Natural killer cell treated with Interleukin-12 subunit alpha and Interleukin-12 subunit beta and Interleukin-15 and Interleukin-18, amount 100 ng/mL, for 72 hours (primary cell): ENCODE measurements around the gene SCMH1. TPM values are rescaled to one million over a fixed set of nuclear protein-coding genes. Genes with fewer than 3 reads are reported as not detected.
A peak's percentile ranks its signal among the peaks of the same experiment; 100 is the strongest.

Experiments used
- ATAC-seq, 2 donors: fragments of 150-1000 bp; cut with Tn5 transposase in 1 of 2; sonication (Bioruptor Pico), chemical (Tn5 transposase) in 1 of 2; 2 replicates each; pipeline ENCODE4 v1.10.0; 2021
- DNase-seq: peaks from one replicate; pipeline ENCODE4 v3.0.0; 2022; ENCODE audit warnings: low spot score
- H3K27ac Mint-ChIP-seq, 2 donors: 1 replicate in 1 of 2; 2 replicates in 1 of 2; pipeline ENCODE4 v1.8.0; 2022; ENCODE audit warnings: mixed read lengths in 2 of 2, mild to moderate bottlenecking in 1 of 2, moderate library complexity in 1 of 2
- H3K27me3 Mint-ChIP-seq, 2 donors: 1 replicate in 1 of 2; 2 replicates in 1 of 2; pipeline ENCODE4 v1.8.0; 2022; ENCODE audit warnings: mixed read lengths in 2 of 2
- H3K36me3 Mint-ChIP-seq: one replicate; pipeline ENCODE4 v1.8.0; 2022; ENCODE audit warnings: mixed read lengths
- H3K4me1 Mint-ChIP-seq, 2 donors: 1 replicate in 1 of 2; 2 replicates in 1 of 2; pipeline ENCODE4 v1.8.0; 2022; ENCODE audit warnings: low read depth in 2 of 2, mixed read lengths in 2 of 2, mild to moderate bottlenecking in 1 of 2
- H3K4me3 Mint-ChIP-seq: one replicate; pipeline ENCODE4 v1.8.0; 2022; ENCODE audit warnings: mixed read lengths
- H3K9me3 Mint-ChIP-seq: 2 replicates; pipeline ENCODE4 v1.8.0; 2022; ENCODE audit warnings: mixed read lengths
- total RNA-seq, 2 donors: library from RNA; stranded (reverse); gene quantifications; one replicate each; pipeline ENCODE4 v1.2.3, GENCODE V29; 2022

Gene SCMH1
- total RNA-seq, 2 donors from 2014 or later: 16.4 to 28.5 TPM

DNA sequence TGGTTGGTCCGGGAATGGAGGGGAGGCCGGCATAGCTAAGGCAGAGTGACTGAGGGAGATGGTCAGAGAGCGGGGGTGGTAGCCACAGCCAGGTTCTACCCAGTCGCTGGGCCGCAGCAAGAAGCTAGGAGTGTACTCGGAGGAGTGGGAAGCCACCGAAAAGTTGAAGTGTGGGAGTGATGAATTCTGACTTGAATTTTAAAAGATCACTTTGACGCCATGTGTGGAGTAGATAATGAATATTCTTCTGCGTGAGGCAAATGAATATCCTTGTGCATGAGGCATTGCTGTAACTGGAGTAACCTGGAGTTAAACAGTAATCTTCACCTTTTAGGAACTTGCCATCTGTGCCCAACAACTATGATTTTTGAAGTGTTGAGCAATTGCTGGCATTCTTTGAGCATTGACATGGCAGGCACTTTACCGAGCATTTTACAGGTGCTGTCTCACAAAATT lies 255.8 kb downstream of the SCMH1 start:
- peaks cover 50% of the 10 kb centered on the region for H3K36me3 Mint-ChIP-seq
- H3K4me3 Mint-ChIP-seq: no peak overlapping the region
- DNase-seq (no peak), ATAC-seq (no peak)
- no peaks in the 10 kb centered on the region for H3K27me3 Mint-ChIP-seq
- peaks cover 14 to 16% of the 10 kb centered on the region in 2 donors for H3K4me1 Mint-ChIP-seq
- H3K9me3 Mint-ChIP-seq: no peaks in the 10 kb centered on the region
- no peak overlapping the region for H3K27ac Mint-ChIP-seq

DNA sequence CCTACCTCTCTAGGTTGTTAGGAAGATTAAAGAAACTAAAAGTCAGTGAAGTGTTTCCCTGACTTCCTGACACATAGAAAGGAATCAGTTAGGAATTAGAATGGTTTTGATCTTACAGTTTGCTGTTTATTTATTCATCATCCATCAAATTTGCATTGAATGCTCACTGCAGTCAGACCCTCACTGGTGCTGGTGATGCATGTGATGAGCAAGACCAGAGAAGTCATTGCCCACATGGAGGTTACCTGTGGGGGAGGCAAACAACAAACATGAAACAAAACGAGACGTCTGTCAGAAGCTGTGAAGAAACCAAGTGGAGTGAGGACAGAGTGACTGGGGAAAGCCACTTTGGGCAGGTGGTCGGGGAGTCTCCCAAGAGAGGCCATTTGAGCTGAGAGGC lies 256.2 kb downstream of the SCMH1 start:
- no peak for ATAC-seq
- Mint-ChIP-seq H3K36me3 (peaks cover 52% of the 10 kb centered on the region), H3K27me3 (no peaks in the 10 kb centered on the region), H3K27ac (no peak overlapping the region), H3K4me3 (no peak overlapping the region), H3K4me1 (peaks cover 18 to 21% of the 10 kb centered on the region in 2 donors), H3K9me3 (no peaks in the 10 kb centered on the region)
- no peak for DNase-seq

DNA sequence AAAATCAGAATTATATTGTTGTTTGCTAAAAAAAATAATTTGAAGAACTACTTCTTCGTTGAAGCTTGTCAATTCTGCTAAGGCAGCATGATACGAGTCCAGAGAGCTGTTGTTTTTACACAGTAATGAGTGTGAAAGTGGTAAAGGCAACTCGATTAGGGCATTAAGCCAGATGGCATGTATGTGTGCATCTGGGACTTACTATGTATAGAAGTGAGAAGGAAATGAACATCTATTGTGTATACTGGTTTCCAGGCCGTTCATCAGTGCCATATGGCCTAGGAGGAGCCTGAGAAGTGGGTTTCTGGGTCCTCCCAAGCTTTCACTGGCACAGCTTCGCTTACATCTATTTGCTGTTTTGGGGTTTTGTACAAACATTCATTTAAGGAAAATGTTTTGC lies 256.9 kb downstream of the SCMH1 start:
- H3K27ac Mint-ChIP-seq: no peak overlapping the region
- no peak overlapping the region for H3K4me3 Mint-ChIP-seq
- H3K4me1 Mint-ChIP-seq: peaks cover 25 to 27% of the 10 kb centered on the region in 2 donors
- peaks cover 50% of the 10 kb centered on the region for H3K36me3 Mint-ChIP-seq
- H3K9me3 Mint-ChIP-seq: no peaks in the 10 kb centered on the region
- DNase-seq: no peak
- H3K27me3 Mint-ChIP-seq: no peaks in the 10 kb centered on the region
- no peak for ATAC-seq

DNA sequence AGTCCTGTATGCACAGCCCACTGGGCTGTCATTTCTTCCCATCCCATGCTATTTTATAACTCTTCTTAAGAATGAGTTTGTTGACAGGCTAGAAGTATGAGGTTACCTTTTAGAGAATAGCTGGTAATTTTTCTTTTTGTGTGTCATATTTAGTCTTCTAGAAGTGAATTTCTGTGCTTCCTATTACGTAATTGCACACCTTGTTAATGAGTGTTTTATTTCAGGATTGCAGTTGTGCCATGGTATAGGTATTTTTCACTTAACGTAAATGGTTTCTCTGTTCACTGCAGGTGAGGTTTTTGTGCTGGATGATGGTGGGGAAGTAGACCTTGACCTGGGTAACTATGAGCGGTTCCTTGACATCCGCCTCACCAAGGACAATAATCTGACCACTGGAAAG lies 257.6 kb downstream of the SCMH1 start:
- no peak for DNase-seq
- H3K27me3 Mint-ChIP-seq: no peaks in the 10 kb centered on the region
- no peak for ATAC-seq
- H3K4me3 Mint-ChIP-seq: no peak overlapping the region
- H3K9me3 Mint-ChIP-seq: no peaks in the 10 kb centered on the region
- H3K4me1 Mint-ChIP-seq: peaks cover 24 to 25% of the 10 kb centered on the region in 2 donors
- H3K27ac Mint-ChIP-seq: no peak overlapping the region
- H3K36me3 Mint-ChIP-seq: peaks cover 46% of the 10 kb centered on the region

DNA sequence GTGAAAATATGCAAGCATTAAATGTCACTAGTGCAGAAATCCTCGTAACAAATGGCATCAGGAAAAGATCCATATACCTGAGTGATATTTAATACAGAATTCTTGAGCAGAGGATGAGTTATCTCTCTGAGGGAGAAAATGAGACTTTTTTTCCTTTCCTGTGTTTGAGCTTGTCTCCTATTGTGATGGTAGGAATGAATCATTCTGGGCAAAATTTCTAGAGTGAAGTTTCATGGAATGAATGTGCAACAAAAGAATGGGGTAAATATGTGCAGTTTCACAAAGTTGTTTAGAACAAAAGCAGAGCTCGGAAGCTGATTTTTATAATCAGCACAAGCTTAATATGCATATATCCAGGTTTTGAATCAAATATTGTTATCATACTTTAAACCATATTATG lies 258.0 kb downstream of the SCMH1 start:
- DNase-seq (no peak), ATAC-seq (no peak)
- H3K36me3 Mint-ChIP-seq: peaks cover 41% of the 10 kb centered on the region
- H3K4me1 Mint-ChIP-seq: peaks cover 24 to 25% of the 10 kb centered on the region in 2 donors
- no peaks in the 10 kb centered on the region for H3K27me3 Mint-ChIP-seq
- no peaks in the 10 kb centered on the region for H3K9me3 Mint-ChIP-seq
- no peak overlapping the region for H3K27ac Mint-ChIP-seq
- peak overlapping the region; percentile 44 for H3K4me3 Mint-ChIP-seq

DNA sequence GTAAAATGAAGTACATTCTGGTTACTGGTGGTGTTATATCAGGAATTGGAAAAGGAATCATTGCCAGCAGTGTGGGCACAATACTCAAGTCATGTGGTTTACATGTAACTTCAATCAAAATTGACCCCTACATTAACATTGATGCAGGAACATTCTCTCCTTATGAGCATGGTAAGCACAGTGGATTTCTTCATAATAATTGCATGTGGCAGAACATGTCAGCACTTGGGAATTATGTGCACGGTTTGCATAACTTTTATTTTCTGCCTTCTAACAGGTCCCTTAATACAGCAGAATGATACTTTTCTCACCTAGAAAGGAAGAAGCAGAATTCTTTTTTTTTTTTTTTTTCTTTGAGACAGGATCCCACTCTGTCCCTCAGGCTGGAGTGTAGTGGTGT lies 258.8 kb downstream of the SCMH1 start:
- Mint-ChIP-seq H3K36me3 (peaks cover 33% of the 10 kb centered on the region), H3K27me3 (no peaks in the 10 kb centered on the region), H3K9me3 (no peaks in the 10 kb centered on the region), H3K4me1 (peaks cover 28 to 29% of the 10 kb centered on the region in 2 donors), H3K27ac (no peak overlapping the region), H3K4me3 (no peak overlapping the region)
- DNase-seq: no peak
- no peak for ATAC-seq

DNA sequence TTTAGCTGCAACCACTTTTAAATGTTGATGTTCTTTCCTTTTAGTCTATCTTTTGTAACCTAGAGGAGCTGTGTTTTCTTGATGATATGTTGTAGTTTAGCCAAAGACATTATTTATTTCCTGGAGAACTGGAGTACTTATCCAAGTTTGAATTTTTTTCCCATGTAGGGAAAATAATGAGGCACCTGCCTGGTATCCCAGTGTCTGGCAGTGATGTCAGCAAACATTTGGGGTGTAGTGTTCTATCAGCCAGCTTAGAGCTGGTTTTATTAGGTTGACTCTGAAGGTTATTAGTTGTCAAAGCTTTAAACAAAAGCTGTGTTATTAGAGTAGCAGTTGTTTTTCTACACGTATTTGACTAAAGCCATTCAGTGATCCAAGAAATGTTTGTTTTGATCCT lies 259.4 kb downstream of the SCMH1 start:
- H3K4me1 Mint-ChIP-seq: peaks cover 28 to 29% of the 10 kb centered on the region in 2 donors
- H3K27ac Mint-ChIP-seq: no peak overlapping the region
- ATAC-seq (no peak), DNase-seq (no peak)
- H3K4me3 Mint-ChIP-seq: no peak overlapping the region
- no peaks in the 10 kb centered on the region for H3K27me3 Mint-ChIP-seq
- peaks cover 32% of the 10 kb centered on the region for H3K36me3 Mint-ChIP-seq
- no peaks in the 10 kb centered on the region for H3K9me3 Mint-ChIP-seq

DNA sequence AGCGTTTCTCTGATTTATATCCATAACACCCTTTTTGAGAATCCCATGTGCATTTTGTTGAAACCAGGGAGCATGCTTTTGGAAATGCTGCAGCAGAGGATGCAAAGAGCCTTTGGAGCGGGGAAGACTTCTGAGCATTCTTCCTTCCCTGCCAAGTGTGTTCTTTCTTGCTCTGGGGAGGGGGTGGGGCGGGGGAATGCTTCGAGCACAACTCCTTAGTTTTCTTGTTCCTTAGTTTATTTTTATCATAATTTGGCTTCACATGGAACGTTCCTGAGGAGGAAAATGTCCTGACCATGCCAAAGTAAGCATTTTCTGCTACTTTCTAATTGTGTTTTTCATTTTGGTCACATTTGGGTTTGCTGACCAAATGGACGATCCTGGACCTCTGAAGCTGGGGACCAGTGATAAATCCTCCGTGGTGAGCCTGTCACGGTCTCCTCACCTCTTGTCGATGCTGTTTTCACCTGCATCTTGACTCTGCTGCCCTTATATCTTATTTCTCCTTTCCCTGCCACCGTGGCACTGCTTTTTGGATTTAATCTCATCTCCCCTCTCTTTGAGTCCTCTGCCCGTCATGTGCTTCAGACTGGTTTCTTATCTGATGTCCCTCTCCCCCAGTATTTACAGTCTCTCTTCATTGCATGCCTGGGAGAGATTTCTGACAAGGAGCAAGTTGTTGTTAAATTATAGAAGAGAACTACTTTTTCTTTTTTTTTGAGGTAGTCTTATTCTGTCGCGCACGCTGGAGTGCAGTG lies 260.2 kb downstream of the SCMH1 start:
- Mint-ChIP-seq H3K27ac (peak overlapping the region in 1 of 2 donors; percentile 93), H3K4me1 (peaks cover 28 to 29% of the 10 kb centered on the region in 2 donors)

DNA sequence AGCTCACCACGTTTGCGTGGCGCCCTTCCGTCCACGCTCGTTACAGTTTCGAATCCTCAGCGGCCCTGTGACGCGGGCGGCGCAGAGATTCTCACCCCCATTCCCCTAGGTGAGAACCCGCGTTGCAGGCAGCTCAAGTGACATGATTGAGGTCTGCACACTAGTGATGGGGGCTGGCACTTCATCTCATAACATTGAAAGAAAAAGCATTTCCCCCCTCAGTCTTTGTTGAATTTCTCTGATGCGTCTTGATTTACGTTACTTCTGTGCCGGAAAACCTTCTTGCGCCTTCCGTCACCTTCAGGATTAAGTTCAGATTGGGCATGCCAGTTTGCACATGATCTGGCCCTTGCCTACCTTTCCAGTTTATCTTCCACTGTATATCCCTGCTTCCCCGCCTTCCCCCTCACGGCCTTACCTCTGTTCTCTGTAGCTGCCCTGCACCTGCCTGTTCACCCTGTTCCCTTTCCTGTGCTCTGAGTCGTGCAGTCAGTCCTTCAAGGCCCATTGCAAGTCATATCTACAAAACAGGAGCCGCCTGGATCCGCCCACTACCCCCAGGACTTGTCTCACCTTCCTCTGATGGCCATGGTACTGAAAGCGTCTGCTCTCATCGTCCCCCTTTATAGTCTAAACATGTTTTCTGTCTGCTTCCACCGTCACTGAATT lies 261.5 kb downstream of the SCMH1 start:
- Mint-ChIP-seq H3K9me3 (no peaks in the 10 kb centered on the region), H3K27ac (peak overlapping the region; percentile 85 to 93), H3K27me3 (no peaks in the 10 kb centered on the region), H3K36me3 (peaks cover 24% of the 10 kb centered on the region), H3K4me1 (peaks cover 23 to 29% of the 10 kb centered on the region in 2 donors), H3K4me3 (peak overlapping the region; percentile 99)
- ATAC-seq (peak; percentile 48 to 52), DNase-seq (peak; percentile 67)

More for the DNA sequence above, 260.2 kb downstream of the SCMH1 start:
- no peaks in the 10 kb centered on the region for H3K9me3 Mint-ChIP-seq
- no peak for DNase-seq
- no peak for ATAC-seq
- H3K4me3 Mint-ChIP-seq: peak overlapping the region; percentile 99
- H3K27me3 Mint-ChIP-seq: no peaks in the 10 kb centered on the region
- peaks cover 32% of the 10 kb centered on the region for H3K36me3 Mint-ChIP-seq

DNA sequence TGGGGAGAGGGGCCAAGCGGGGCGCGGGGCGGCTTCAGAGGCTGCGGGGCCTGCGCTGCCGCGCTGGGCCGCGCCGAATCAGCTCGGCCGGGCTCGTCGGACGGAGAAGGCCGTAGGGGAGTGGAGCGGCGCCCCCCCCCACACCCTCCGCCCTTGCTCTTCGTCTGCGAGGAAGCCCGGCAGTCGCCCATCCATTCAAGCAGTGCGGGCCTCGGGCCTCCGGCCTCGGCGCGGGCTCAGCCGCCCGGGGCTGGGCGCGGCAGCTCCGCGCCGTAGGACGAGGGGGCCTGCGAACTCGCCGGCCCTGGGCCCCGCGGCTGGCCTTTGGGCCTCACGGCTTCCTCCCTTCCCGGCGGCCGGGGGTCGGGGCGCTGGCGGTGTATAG lies 262.0 kb downstream of the SCMH1 start:
- Mint-ChIP-seq H3K27me3 (no peaks in the 10 kb centered on the region), H3K9me3 (no peaks in the 10 kb centered on the region), H3K4me3 (peak overlapping the region; percentile 99), H3K36me3 (peaks cover 21% of the 10 kb centered on the region), H3K4me1 (peaks cover 23 to 29% of the 10 kb centered on the region in 2 donors), H3K27ac (peak overlapping the region; percentile 85 to 93)
- ATAC-seq (peak; percentile 41 to 51), DNase-seq (no peak)

DNA sequence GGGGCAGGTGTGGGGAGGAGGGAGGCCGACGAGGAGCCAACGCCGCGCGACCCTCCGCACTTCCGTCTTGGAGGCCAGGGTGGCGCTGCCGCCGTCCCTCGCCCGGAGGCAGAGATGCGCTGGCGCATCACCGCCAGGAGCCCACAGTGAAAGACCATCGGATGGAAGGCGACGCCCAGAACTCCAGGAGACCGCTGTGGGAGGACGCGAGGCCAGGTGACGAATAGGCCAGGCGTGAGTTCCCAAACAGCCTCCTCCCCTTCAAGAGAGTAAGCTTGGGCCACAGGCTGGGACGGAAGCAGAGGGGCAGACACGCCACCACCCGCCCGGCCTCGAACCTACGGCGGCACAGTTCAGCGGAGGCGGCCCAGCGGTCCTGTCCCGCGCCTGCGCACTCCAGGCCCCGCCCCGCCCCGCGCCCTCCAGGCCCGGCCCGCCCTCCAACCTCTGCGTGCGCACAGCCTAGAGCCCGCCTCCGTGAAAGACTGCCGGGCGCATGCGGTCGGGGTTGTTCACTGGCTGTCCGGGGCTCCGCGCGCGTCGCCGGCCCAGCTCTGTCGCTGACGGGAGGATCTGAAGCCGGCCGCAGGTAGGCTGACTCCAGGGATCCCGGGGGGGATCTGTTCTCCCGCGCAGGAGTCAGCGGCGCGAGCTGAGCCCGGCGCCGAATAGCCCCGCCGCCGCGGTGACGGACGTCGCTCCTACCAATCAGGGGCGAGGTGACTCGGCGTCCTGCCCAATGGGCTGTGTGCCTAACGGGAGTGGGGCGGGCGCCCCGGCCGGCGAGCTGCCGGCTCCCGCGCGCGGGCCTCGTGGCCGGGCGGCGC lies 262.7 kb downstream of the SCMH1 start, which contains the start of gene CTPS1:
Gene CTPS1, plus strand, starts transcription at position 456 of the 827 bp plus-strand sequence. CDS start 3,595 bp downstream, outside the sequence.
- Mint-ChIP-seq H3K4me3 (peak within 1 kb of the TSS; percentile 99), H3K27ac (peak within 1 kb of the TSS; percentile 86 to 93), H3K4me1 (peaks cover 23 to 29% of the 10 kb centered on the region in 2 donors), H3K27me3 (no peaks in the 10 kb centered on the region), H3K9me3 (no peaks in the 10 kb centered on the region), H3K36me3 (peaks cover 18% of the 10 kb centered on the region)
- ATAC-seq (peak; percentile 93 to 95), DNase-seq (peak; percentile 95)

DNA sequence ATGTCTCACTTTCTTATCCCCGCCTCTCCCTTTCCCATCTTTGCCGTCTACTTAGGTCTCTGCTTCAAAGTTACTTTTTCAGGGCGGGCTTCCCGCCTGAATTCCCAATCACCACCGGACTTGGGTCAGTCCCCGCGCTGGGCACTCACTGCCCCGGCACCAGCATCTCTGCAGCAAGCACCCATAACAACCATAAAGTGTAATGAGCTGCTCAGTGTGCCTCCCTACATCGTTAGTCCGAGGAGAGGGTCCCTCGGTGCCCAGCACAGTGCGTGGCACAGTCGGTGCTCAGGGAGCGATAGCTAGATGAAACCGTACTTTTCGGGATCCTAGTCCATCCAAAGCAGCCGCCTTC lies 263.2 kb downstream of the SCMH1 start:
- Mint-ChIP-seq H3K36me3 (peaks cover 12% of the 10 kb centered on the region), H3K27me3 (peaks cover 0 to under 1% of the 10 kb centered on the region in 2 donors), H3K9me3 (no peaks in the 10 kb centered on the region), H3K4me3 (peak overlapping the region; percentile 85), H3K27ac (peak overlapping the region; percentile 86 to 93), H3K4me1 (peaks cover 22 to 33% of the 10 kb centered on the region in 2 donors)
- no peak for ATAC-seq
- no peak for DNase-seq

DNA sequence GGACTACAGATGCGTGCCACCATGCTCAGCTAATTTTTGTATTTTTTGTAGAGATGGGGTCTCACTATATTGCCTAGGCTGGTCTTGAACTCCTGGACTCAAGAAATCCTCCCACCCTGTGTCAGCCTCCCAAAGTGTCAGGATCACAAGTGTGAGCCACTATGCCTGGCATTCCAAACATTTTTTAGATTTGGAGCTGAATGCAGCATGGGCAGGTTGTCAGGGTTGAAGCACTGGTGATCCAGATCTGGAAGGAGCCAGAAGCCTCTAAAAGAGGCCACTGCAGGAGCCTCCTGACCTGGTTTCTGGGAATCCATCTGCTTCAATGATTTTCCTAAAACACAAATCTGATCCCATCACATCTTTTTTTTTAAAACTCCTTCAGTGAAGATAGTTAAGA lies 264.4 kb downstream of the SCMH1 start:
- peak overlapping the region in 1 of 2 donors; percentile 93 for H3K27ac Mint-ChIP-seq
- ATAC-seq (no peak), DNase-seq (no peak)
- H3K9me3 Mint-ChIP-seq: no peaks in the 10 kb centered on the region
- H3K27me3 Mint-ChIP-seq: peaks cover 0 to 3% of the 10 kb centered on the region in 2 donors
- no peak overlapping the region for H3K4me3 Mint-ChIP-seq
- peaks cover 9% of the 10 kb centered on the region for H3K36me3 Mint-ChIP-seq
- peaks cover 22 to 37% of the 10 kb centered on the region in 2 donors for H3K4me1 Mint-ChIP-seq
